ENCODE results near the gene PDE4D. TPM values are rescaled to one million over a fixed set of nuclear protein-coding genes. Genes with fewer than 3 reads are reported as not detected.

Gene PDE4D
- total and polyA plus RNA-seq, 3 donors from 2014 or later, result 7.8 to 13.9 (median 8.7) TPM

GRCh38 chr5:59079622-59080620, 813.6 kb downstream of the PDE4D start:
- Histone ChIP-seq H3K27ac (no peak overlapping the region), H3K4me1 (no peaks in the 10 kb centered on the region), H3K27me3 (no peaks in the 10 kb centered on the region), H3K4me3 (no peak overlapping the region), H3K9me3 (no peaks in the 10 kb centered on the region), H3K36me3 (ENCODE audit: low read depth, missing control alignments) (no peaks in the 10 kb centered on the region)
- intact Hi-C loops (cut with DNase I; ENCODE audit: low total_unique reads), result no loop called here
- WGBS, 2 donors, result 70 to 79% methylated on average over 7 of the region's 7 CpGs
- no peak for TF ChIP-seq POLR2A (IDR thresholded peaks at IDR 0.05)
- TF ChIP-seq, protein P1, sequence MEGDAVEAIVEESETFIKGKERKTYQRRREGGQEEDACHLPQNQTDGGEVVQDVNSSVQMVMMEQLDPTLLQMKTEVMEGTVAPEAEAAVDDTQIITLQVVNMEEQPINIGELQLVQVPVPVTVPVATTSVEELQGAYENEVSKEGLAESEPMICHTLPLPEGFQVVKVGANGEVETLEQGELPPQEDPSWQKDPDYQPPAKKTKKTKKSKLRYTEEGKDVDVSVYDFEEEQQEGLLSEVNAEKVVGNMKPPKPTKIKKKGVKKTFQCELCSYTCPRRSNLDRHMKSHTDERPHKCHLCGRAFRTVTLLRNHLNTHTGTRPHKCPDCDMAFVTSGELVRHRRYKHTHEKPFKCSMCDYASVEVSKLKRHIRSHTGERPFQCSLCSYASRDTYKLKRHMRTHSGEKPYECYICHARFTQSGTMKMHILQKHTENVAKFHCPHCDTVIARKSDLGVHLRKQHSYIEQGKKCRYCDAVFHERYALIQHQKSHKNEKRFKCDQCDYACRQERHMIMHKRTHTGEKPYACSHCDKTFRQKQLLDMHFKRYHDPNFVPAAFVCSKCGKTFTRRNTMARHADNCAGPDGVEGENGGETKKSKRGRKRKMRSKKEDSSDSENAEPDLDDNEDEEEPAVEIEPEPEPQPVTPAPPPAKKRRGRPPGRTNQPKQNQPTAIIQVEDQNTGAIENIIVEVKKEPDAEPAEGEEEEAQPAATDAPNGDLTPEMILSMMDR (IDR thresholded peaks at IDR 0.05), result no peak
- no peak for DNase-seq

- Histone ChIP-seq H3K4me3 (no peak overlapping the region), H3K9me3 (no peaks in the 10 kb centered on the region), H3K36me3 (ENCODE audit: low read depth, missing control alignments) (no peaks in the 10 kb centered on the region), H3K4me1 (no peaks in the 10 kb centered on the region), H3K27ac (no peak overlapping the region), H3K27me3 (no peaks in the 10 kb centered on the region)
- intact Hi-C loops (cut with DNase I; ENCODE audit: low total_unique reads), result no loop called here
- no peak for DNase-seq
- TF ChIP-seq, protein P1 (IDR thresholded peaks at IDR 0.05), result no peak
- TF ChIP-seq POLR2A (IDR thresholded peaks at IDR 0.05), result no peak
- WGBS, 2 donors, result 96 to 97% methylated on average over 12 of the region's 12 CpGs
These were observed 821.6 kb downstream of the PDE4D start for GRCh38 chr5:59071755-59072549.

GRCh38 chr5:59069438-59070079, 824.0 kb downstream of the PDE4D start:
- no peak for DNase-seq
- Histone ChIP-seq H3K27ac (no peak overlapping the region), H3K9me3 (no peaks in the 10 kb centered on the region), H3K4me3 (no peak overlapping the region), H3K36me3 (ENCODE audit: low read depth, missing control alignments) (no peaks in the 10 kb centered on the region), H3K27me3 (no peaks in the 10 kb centered on the region), H3K4me1 (no peaks in the 10 kb centered on the region)
- WGBS, 2 donors, result 38 to 54% methylated on average over 2 of the region's 2 CpGs
- TF ChIP-seq, protein P1 (IDR thresholded peaks at IDR 0.05), result no peak
- TF ChIP-seq POLR2A (IDR thresholded peaks at IDR 0.05), result no peak
- intact Hi-C loops (cut with DNase I; ENCODE audit: low total_unique reads), result no loop called here

DNA sequence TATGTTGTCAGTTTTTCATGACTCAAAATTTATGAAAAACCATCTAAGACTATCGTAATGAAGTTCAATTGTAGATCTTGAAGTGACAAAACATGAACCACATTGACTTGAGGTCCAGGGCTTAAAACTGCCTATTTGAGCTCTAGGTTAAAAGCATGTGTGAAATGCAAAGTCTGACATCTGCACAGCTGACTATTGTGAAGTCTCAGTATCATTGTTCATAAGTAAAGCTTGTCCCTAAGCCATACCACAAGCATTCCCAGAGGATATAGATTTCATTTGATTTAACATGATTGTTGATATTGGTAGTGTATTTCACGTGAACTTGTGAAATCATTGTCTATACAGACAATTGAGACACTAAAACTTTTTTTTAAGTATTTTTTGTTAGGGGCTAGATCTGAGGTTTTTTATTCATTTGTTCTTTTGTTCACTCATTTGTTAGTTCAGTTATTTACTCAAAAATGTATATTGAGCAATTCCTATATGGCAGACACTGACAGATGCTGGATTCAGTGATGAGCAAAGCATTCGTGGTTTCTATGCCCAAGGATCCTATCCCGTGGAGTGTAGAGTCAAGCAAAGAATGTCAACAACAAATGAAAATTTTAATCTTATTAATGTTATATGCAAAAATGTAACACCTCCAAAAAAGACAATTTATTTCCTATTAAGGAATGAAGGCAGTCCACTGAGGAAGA, 825.4 kb downstream of the PDE4D start:
- intact Hi-C loops (cut with DNase I; ENCODE audit: low total_unique reads), result no loop called here
- Histone ChIP-seq H3K4me3 (no peak overlapping the region), H3K27ac (no peak overlapping the region), H3K36me3 (ENCODE audit: low read depth, missing control alignments) (no peaks in the 10 kb centered on the region), H3K4me1 (no peaks in the 10 kb centered on the region), H3K27me3 (no peaks in the 10 kb centered on the region), H3K9me3 (no peaks in the 10 kb centered on the region)
- no peak for DNase-seq
- TF ChIP-seq, protein P1 (IDR thresholded peaks at IDR 0.05), result no peak
- TF ChIP-seq POLR2A (IDR thresholded peaks at IDR 0.05), result no peak
- 92 to 95% methylated on average over 4 of the region's 4 CpGs for WGBS, 2 donors
